ENCODE data around the gene TGFBR3L.

GRCh38 chr19:7942981-7943443 lies 28.4 kb downstream of the TGFBR3L start:
- TF ChIP-seq CTCF (IDR thresholded peaks at IDR 0.05) (no peak), EZH2 (IDR thresholded peaks at IDR 0.05) (no peak), EZH2phosphoT487 (IDR thresholded peaks at IDR 0.05) (no peak)

Measured in neural progenitor cell (in vitro differentiated cells).